ENCODE results near the gene BEND6.

BEND6 gene

GRCh38 chr6:56944661-56945060 is 10.2 kb upstream of the BEND6 start:
- DNase-seq, result no peak

- no peak for DNase-seq
These were observed 8.5 kb upstream of the BEND6 start for GRCh38 chr6:56946368-56946767.

GRCh38 chr6:56947924-56948323 is 7.0 kb upstream of the BEND6 start:
- no peak for DNase-seq

- no peak for DNase-seq
These were observed 5.6 kb upstream of the BEND6 start for GRCh38 chr6:56949265-56949664.

GRCh38 chr6:56949925-56950495 is 4.9 kb upstream of the BEND6 start:
- no peak for DNase-seq

GRCh38 chr6:56951049-56951831 is 3.7 kb upstream of the BEND6 start:
- no peak for DNase-seq

- DNase-seq, result peak; percentile 77
These were observed 1.1 kb upstream of the BEND6 start for GRCh38 chr6:56953597-56954402.

GRCh38 chr6:56955171-56956155 is 556 bp downstream of the BEND6 start:
- DNase-seq, result peak; percentile 87

GRCh38 chr6:56956491-56956890 is 1.6 kb downstream of the BEND6 start:
- DNase-seq, result no peak

GRCh38 chr6:56957856-56958255 is 2.9 kb downstream of the BEND6 start:
- DNase-seq, result no peak

- no peak for DNase-seq
These were observed 3.6 kb downstream of the BEND6 start for GRCh38 chr6:56958481-56958880.

GRCh38 chr6:56959094-56959493 is 4.2 kb downstream of the BEND6 start:
- no peak for DNase-seq

- no peak for DNase-seq
These were observed 5.0 kb downstream of the BEND6 start for GRCh38 chr6:56959938-56960337.

- no peak for DNase-seq
These were observed 6.2 kb downstream of the BEND6 start for GRCh38 chr6:56961151-56961550.

- no peak for DNase-seq
These were observed 7.5 kb downstream of the BEND6 start for GRCh38 chr6:56962441-56962840.

GRCh38 chr6:56963043-56963442 is 8.1 kb downstream of the BEND6 start:
- no peak for DNase-seq

- no peak for DNase-seq
These were observed 8.9 kb downstream of the BEND6 start for GRCh38 chr6:56963793-56964192.

GRCh38 chr6:56965126-56965525 is 10.2 kb downstream of the BEND6 start:
- no peak for DNase-seq

GRCh38 chr6:56970849-56971248 is 15.9 kb downstream of the BEND6 start:
- no peak for DNase-seq

- no peak for DNase-seq
These were observed 22.3 kb downstream of the BEND6 start for GRCh38 chr6:56977192-56977591.

- no peak for DNase-seq
These were observed 23.6 kb downstream of the BEND6 start for GRCh38 chr6:56978530-56978929.

- DNase-seq, result no peak
These were observed 29.5 kb downstream of the BEND6 start for GRCh38 chr6:56984361-56984760.

GRCh38 chr6:56984884-56985283 is 30.0 kb downstream of the BEND6 start:
- DNase-seq, result no peak
